Stimulated activated effector memory CD8-positive, alpha-beta T cell treated with anti-CD3 and anti-CD28 coated beads, Interleukin-12 subunit alpha, Interleukin-12 subunit beta, amount 100 ng/mL, for 72 hours (primary cell): ENCODE measurements around the gene GPRASP3.
"Not testable (repeated sequence)": the region's sequence is repeated elsewhere in the genome, so short reads cannot be mapped to it uniquely, and the experiment has no call there.

Experiments used
- ATAC-seq: fragments of 150-1000 bp; cut with Tn5 transposase; 2 replicates; pipeline ENCODE4 v1.10.0; 2021
- DNase-seq, 2 donors: peaks; one replicate each; pipeline ENCODE4 v3.0.0; 2021 to 2022; ENCODE audit warnings: low spot score in 2 of 2
- H3K27ac Mint-ChIP-seq: one replicate; pipeline ENCODE4 v1.8.0; 2022; ENCODE audit warnings: mild to moderate bottlenecking, mixed read lengths
- H3K36me3 Mint-ChIP-seq: one replicate; pipeline ENCODE4 v1.8.0; 2022; ENCODE audit warnings: mild to moderate bottlenecking, mixed read lengths
- H3K4me1 Mint-ChIP-seq: one replicate; pipeline ENCODE4 v1.8.0; 2022; ENCODE audit warnings: mixed read lengths
- H3K4me3 Mint-ChIP-seq: one replicate; pipeline ENCODE4 v1.8.0; 2022; ENCODE audit warnings: mild to moderate bottlenecking, mixed read lengths
- H3K9me3 Mint-ChIP-seq: one replicate; pipeline ENCODE4 v1.8.0; 2022; ENCODE audit warnings: mixed read lengths

Gene GPRASP3, protein sequence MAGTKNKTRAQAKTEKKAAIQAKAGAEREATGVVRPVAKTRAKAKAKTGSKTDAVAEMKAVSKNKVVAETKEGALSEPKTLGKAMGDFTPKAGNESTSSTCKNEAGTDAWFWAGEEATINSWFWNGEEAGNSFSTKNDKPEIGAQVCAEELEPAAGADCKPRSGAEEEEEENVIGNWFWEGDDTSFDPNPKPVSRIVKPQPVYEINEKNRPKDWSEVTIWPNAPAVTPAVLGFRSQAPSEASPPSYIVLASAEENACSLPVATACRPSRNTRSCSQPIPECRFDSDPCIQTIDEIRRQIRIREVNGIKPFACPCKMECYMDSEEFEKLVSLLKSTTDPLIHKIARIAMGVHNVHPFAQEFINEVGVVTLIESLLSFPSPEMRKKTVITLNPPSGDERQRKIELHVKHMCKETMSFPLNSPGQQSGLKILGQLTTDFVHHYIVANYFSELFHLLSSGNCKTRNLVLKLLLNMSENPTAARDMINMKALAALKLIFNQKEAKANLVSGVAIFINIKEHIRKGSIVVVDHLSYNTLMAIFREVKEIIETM

DNA sequence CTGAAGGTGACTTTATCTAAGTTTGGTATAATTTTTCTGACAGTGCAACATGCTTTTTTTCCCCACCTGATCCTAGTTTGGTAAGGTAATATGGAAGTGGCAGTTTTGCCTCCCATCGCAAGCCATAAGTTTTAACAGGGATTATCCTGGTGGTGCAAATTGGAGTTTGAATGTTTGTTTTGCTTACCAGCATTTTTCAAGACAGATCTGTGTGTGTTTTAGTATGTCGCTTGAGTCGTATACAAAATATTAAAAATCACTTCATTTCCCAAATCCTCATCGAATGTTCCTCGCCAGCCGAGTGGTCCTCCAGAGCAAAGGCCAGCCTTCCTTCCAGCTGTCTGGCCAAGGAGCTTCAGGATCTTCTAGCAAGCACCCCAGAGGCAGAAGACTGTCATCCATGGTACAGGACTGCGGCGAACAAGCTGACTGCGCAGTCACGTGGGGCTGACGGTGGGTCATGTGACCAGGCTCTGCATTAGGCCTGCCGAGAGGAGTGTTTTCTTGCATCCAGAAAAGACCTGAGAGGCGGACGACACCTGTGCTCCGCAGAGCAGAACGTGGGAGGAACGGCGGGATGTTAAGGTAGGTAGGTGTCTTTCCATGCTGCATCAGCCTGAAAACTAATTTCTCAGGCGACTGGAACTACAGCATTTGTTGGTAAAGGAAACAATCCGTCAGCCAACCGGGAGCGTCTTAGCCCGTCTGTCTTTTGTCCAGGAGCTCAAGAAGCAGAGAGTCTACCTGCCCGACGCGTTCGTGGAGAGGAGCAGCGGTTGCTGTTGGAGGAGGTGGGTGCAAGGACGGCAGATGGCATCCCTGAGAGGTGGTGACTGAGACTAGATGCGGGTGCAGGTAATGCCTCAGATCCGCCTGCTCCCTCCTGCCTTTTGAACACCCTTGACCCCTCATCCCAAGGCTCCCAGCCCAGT, at the start of gene GPRASP3:
TSS of gene GPRASP3 (plus strand) at position 507 of the 932 bp plus-strand sequence. CDS start 28,253 bp downstream, outside the sequence.
- DNase-seq (peak; percentile 25 to 71), ATAC-seq (peak; percentile 97)
- H3K4me3 Mint-ChIP-seq: peak within 1 kb of the TSS; percentile 86
- H3K27ac Mint-ChIP-seq: peak within 1 kb of the TSS; percentile 95
- no peaks in the 10 kb centered on the region for H3K36me3 Mint-ChIP-seq
- peaks cover 6% of the 10 kb centered on the region for H3K4me1 Mint-ChIP-seq
- no peaks in the 10 kb centered on the region for H3K9me3 Mint-ChIP-seq

DNA sequence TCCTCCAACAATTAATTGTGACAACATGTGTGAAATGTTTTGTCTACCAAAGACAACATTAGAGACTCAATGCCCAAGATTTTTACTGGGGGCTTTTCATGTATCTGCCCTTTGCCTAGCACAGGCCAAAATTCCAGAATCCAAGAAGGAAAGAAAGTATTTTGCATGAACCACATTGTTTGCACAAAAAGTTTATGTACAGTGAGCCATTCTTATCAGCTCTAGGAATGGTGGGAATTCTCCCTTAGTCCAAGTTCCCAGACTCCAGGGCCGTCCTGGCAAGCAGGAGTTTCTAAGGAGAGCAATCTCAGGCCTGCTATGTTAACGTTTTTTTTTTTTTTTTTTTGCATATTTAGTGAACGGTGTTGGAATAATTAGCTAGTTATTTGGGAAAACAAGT, 47.7 kb upstream of the GPRASP3 start:
- H3K4me3 Mint-ChIP-seq: no peak overlapping the region
- no peak for ATAC-seq
- H3K9me3 Mint-ChIP-seq: peaks cover 3% of the 10 kb centered on the region
- no peaks in the 10 kb centered on the region for H3K4me1 Mint-ChIP-seq
- no peaks in the 10 kb centered on the region for H3K36me3 Mint-ChIP-seq
- DNase-seq: no peak
- no peak overlapping the region for H3K27ac Mint-ChIP-seq

DNA sequence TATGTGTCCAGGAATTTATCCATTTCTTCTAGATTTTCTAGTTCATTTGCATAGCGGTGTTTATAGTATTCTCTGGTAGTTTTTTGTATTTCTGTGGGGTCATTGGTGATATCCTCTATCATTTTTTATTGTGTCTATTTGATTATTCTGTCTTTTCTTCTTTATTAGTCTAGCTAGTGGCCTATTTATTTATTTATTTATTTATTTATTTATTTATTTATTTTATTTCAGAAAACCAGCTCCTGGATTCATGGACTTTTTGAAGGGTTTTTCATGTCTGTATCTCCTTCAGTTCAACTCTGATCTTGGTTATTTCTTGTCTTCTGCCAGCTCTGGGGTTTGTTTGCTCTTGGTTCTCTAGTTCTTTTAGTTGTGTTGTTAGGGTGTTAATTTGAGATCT, 43.1 kb upstream of the GPRASP3 start:
- not testable (repeated sequence) for DNase-seq, ATAC-seq, H3K4me3 Mint-ChIP-seq, H3K4me1 Mint-ChIP-seq, H3K9me3 Mint-ChIP-seq, H3K27ac Mint-ChIP-seq, H3K36me3 Mint-ChIP-seq

DNA sequence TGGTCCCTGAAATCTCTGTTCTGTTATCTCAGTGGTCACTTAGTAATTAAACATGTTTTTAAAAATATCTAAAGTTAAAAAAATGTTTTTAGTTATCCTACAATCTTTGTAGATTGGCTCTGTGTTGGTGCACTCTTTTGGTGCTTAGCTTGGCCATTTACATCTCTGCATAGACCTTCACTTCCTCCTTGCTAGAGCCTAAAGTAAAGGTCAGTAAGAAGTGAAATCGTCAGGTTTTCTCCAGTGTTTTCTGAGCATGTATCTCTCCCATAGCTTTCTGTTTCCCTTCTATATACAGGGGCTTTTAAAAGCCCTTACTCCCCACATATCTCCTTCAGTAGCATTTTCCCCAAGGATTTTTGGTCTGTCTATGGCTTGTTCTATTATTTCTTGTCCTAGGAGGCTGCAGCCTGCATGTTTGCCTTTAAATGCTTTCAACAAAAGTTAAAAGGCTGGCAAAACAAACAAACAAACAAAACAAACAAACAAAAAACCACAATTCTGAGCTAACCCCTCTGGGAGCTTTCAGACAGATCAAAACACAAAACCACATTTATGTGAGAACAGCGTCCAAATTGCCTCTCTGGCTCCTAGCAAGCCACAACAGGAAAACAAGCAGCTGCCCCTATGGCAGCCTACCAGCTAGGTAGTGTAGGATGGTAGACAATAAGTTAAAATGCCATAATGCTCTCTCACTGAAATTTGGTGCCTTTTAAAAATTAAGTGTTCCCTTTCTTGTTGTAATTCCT, 35.6 kb upstream of the GPRASP3 start:
- no peaks in the 10 kb centered on the region for H3K36me3 Mint-ChIP-seq
- peaks cover 16% of the 10 kb centered on the region for H3K4me1 Mint-ChIP-seq
- H3K4me3 Mint-ChIP-seq: no peak overlapping the region
- peaks cover 7% of the 10 kb centered on the region for H3K9me3 Mint-ChIP-seq
- ATAC-seq (no peak), DNase-seq (no peak)
- H3K27ac Mint-ChIP-seq: no peak overlapping the region

DNA sequence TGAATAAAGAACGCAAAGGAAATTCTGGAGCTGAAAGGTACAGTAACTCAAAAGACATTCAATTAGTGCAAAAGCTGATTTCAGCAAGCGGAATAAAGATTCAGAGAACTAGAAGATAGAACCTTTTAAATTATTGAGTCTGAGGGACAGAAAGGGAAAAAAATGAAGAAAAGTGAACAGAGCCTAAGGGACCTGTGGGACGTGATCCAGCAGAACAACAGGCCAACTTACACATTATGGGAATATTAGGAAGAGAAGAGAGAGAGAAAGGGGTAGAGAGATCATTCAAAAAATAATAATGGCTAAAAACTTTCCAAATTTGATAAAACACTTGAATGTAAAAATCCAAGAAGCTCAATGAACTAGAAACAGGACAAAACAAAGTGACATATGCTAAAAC, 25.8 kb upstream of the GPRASP3 start:
- H3K27ac Mint-ChIP-seq: no peak overlapping the region

DNA sequence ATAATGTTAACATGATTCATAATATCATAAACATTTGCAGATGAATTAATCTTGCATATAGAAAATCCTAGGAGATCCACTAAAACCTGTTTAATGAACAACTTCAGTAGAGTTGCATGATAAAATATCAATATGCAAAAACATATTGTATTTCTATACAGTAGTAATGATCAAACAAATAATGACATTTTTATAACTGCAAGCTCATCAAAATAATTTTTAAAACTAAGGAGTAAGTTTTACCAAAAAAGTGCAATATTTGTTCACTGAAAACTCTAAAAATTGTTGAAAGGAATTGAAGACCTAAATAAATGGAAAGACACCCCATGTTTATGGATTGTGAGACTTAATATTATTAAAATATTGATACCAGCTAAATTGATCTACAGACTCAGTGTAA, 24.2 kb upstream of the GPRASP3 start:
- no peaks in the 10 kb centered on the region for H3K4me1 Mint-ChIP-seq
- ATAC-seq (no peak), DNase-seq (no peak)
- no peak overlapping the region for H3K4me3 Mint-ChIP-seq
- H3K27ac Mint-ChIP-seq: no peak overlapping the region
- H3K36me3 Mint-ChIP-seq: no peaks in the 10 kb centered on the region
- H3K9me3 Mint-ChIP-seq: peaks cover 2% of the 10 kb centered on the region

More for the DNA sequence above, 25.8 kb upstream of the GPRASP3 start:
- Mint-ChIP-seq H3K9me3 (peaks cover 2% of the 10 kb centered on the region), H3K4me3 (no peak overlapping the region), H3K36me3 (no peaks in the 10 kb centered on the region), H3K4me1 (no peaks in the 10 kb centered on the region)
- DNase-seq (no peak), ATAC-seq (no peak)

DNA sequence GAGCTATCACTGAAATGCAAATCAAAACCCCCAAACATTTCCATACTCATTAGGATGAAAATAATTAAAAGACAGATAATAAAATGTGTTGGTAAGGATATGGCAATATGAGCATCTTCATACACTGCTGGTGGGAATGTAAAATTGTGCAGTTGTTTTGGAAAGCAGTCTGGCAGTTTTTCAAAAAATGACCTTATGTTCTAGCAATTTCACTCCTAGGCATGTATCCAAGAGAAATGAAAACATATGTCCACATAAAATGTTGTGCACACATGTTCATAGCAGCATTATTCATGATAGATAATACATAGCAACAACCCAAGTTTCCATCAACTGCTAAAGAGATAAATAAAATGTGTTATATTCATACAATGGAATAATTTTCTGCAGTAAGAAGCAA, 23.0 kb upstream of the GPRASP3 start:
- Mint-ChIP-seq H3K27ac (no peak overlapping the region), H3K4me3 (no peak overlapping the region), H3K9me3 (peaks cover 5% of the 10 kb centered on the region), H3K4me1 (no peaks in the 10 kb centered on the region), H3K36me3 (no peaks in the 10 kb centered on the region)
- ATAC-seq (no peak), DNase-seq (no peak)

DNA sequence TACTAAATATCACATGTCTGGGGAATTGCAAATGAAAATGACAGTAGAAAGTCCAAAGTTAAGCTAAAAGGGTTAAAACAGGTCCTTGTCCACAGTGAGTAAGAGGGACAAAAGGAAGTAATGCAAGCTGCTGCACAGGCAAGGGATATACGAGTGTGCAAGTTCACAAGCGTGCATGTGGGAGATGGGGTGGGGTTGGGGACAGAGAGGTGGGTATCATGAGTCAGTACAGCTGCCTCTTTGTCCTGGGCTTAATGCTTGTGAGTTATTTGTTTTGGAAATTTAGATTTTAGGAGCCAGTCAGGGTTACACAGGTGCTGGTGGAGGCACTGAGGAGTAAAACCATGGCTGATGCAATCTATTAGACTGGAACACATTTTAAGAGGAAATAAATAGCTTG, 11.6 kb upstream of the GPRASP3 start:
- H3K27ac Mint-ChIP-seq: no peak overlapping the region
- DNase-seq (no peak), ATAC-seq (no peak)
- H3K4me1 Mint-ChIP-seq: peaks cover 7% of the 10 kb centered on the region
- H3K36me3 Mint-ChIP-seq: no peaks in the 10 kb centered on the region
- peaks cover 2% of the 10 kb centered on the region for H3K9me3 Mint-ChIP-seq
- no peak overlapping the region for H3K4me3 Mint-ChIP-seq

DNA sequence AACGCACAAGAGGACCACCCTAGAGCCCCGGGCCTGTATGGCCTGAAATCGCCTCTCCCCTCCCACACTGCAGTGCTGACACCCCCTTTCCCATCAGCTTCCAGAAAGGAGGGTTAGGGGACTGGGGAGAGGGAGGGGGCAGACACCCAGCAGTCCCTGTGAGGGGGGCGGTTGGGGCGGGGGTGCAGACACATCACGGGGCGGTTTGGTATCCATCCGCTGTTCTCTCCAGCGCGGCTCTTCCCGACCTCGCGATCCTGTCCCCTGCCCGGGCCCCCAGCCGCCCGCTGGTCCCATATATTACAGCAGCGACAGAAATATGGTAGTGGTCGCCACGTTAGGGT, 8.7 kb upstream of the GPRASP3 start:
- H3K4me1 Mint-ChIP-seq: peaks cover 7% of the 10 kb centered on the region

DNA sequence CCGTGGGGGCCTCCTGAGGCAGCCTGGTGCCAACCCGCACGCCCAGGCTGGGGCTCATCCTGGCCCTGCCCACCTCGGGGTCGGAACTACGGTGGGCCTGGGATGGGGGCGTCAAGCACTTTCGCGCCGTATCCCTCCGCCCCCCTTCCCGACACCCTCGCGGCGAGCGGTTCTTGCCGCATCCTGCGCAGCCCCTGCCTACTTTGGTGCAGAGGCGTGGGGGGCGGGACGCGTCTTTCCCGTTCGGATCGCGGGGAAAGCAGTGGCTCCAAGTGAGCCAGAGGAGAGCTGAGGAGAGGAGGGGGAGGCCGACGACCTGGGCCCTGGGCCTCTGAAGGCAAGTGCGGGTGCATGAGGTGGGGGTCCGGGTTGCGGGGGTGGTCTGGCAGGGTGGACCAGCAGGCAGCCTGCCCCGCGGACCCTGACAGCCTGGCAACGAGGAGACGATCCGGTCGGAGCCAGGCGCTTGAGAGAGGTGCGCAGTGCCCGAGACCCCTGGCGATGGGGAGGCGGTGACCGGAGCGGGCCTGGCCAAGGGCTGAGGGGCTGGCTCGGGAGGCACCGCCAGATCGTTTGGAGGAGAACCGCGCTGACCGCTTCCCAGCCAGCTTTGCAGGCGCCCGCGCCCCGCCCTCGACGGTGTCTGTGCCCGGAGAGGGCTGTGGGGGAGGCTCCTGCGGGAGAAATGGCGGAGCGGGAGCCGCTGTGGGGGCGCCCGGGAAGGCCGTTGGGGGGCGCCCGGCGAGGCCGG, 8.2 kb upstream of the GPRASP3 start, which contains the start of gene GPRASP2:
TSS of gene GPRASP2 (plus strand) at position 233 of the 751 bp plus-strand sequence. CDS start 2,422 bp downstream, outside the sequence.
- ATAC-seq (peak; percentile 46), DNase-seq (no peak)
- no peaks in the 10 kb centered on the region for H3K9me3 Mint-ChIP-seq
- H3K36me3 Mint-ChIP-seq: no peaks in the 10 kb centered on the region
- peak within 1 kb of the TSS; percentile 72 for H3K4me3 Mint-ChIP-seq
- no peak within 1 kb of the TSS for H3K27ac Mint-ChIP-seq
- H3K4me1 Mint-ChIP-seq: peaks cover 7% of the 10 kb centered on the region

More for the DNA sequence above, 8.7 kb upstream of the GPRASP3 start:
- Mint-ChIP-seq H3K27ac (no peak overlapping the region), H3K36me3 (no peaks in the 10 kb centered on the region), H3K4me3 (peak overlapping the region; percentile 72), H3K9me3 (no peaks in the 10 kb centered on the region)
- DNase-seq: no peak
- no peak for ATAC-seq

DNA sequence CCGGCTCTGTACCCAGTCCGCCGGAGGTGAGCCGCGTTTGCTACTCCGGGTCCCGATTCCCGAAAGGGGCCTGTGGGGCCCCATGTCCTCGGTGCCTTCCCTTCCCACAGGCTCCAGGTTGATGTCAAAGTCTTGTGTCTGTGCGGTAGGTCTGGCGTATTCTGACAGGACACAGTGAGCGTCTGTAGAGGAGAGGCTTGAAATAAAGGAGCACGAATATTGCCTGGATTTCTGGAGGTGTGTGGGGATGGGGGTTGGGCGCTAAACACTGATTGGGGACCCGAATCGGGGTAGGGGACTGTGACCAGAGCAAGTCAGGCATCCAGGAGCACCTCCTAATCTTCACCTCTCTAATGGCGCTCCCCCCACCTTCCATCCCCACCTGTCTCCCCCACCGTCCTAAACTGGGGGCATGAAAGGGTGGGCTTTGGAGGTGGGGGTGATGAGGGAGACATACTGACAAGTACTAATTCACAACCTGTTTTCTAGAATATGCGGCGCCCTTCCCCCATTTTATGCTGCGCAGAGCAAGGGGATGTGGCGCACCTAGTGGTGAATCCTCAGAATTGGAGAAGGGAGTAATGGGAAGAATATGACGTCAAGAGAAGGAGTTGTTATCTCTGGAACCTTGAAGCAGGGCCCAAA, 7.4 kb upstream of the GPRASP3 start:
- no peak for DNase-seq

DNA sequence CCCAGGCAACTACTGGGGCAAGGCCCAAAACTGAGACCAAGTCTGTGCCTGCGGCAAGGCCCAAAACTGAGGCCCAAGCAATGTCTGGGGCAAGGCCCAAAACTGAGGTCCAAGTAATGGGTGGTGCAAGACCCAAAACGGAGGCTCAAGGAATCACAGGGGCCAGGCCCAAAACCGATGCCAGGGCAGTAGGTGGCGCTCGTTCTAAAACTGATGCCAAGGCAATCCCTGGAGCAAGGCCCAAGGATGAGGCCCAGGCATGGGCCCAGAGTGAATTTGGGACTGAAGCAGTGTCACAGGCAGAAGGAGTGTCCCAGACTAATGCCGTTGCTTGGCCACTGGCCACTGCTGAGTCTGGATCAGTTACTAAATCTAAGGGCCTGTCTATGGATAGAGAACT, 5.5 kb upstream of the GPRASP3 start:
- peaks cover 7% of the 10 kb centered on the region for H3K4me1 Mint-ChIP-seq
- no peak overlapping the region for H3K27ac Mint-ChIP-seq
- ATAC-seq: no peak
- no peak for DNase-seq
- H3K4me3 Mint-ChIP-seq: no peak overlapping the region
- H3K9me3 Mint-ChIP-seq: no peaks in the 10 kb centered on the region
- H3K36me3 Mint-ChIP-seq: no peaks in the 10 kb centered on the region

More for the DNA sequence above, 7.4 kb upstream of the GPRASP3 start:
- H3K36me3 Mint-ChIP-seq: no peaks in the 10 kb centered on the region
- H3K4me3 Mint-ChIP-seq: peak overlapping the region; percentile 72
- no peak overlapping the region for H3K27ac Mint-ChIP-seq
- no peaks in the 10 kb centered on the region for H3K9me3 Mint-ChIP-seq
- peaks cover 7% of the 10 kb centered on the region for H3K4me1 Mint-ChIP-seq
- no peak for ATAC-seq

DNA sequence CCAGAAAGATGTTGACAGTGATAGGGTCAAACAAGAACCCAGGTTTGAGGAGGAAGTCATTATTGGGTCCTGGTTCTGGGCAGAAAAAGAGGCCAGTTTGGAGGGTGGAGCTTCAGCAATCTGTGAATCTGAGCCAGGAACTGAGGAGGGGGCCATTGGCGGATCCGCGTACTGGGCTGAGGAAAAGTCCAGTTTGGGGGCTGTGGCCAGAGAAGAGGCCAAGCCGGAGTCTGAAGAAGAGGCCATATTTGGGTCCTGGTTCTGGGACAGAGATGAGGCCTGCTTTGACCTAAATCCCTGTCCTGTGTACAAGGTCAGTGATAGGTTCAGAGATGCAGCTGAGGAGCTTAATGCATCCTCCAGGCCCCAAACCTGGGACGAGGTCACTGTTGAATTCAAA, 4.6 kb upstream of the GPRASP3 start:
- ATAC-seq (no peak), DNase-seq (no peak)
- Mint-ChIP-seq H3K4me3 (no peak overlapping the region), H3K27ac (no peak overlapping the region), H3K4me1 (peaks cover 13% of the 10 kb centered on the region), H3K36me3 (no peaks in the 10 kb centered on the region), H3K9me3 (no peaks in the 10 kb centered on the region)

DNA sequence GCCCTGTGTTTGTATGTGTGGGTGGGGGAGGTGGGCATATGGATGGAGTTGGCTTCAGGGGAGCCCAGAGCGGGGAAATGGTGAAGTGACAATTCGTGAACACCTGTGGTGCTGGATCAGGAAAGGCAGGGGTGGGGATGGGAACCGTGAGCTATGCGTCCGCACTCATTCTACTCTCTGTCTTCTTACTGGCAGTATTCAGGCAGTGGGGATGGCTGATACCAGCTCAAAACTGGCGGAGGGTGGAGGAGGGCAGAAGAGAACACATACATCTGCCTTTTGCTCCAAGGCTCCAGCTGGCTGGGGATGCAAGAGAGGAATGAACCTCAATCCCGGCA, 595 bp downstream of the GPRASP3 start:
- not testable (repeated sequence) for H3K36me3 Mint-ChIP-seq, H3K27ac Mint-ChIP-seq, H3K4me1 Mint-ChIP-seq, H3K9me3 Mint-ChIP-seq, ATAC-seq, DNase-seq
- peak overlapping the region; percentile 86 for H3K4me3 Mint-ChIP-seq
